GM19372 (cell line): ENCODE data around the gene DOCK9.

ENCODE experiments used
- ATAC-seq: cut with Tn5 transposase; IDR thresholded peaks from one replicate; pipeline ENCODE4 v1.9.1; 2021; ENCODE audit warnings: mild to moderate bottlenecking, low read depth, moderate library complexity; ENCODE audit not compliant: unreplicated experiment

Gene DOCK9

GRCh38 chr13:98892077-98892476 is 85.8 kb downstream of the DOCK9 start:
- ATAC-seq: no peak

GRCh38 chr13:98890925-98891324 is 86.9 kb downstream of the DOCK9 start:
- no peak for ATAC-seq

GRCh38 chr13:98890186-98890585 is 87.7 kb downstream of the DOCK9 start:
- ATAC-seq: no peak

GRCh38 chr13:98889419-98890085 is 88.3 kb downstream of the DOCK9 start:
- no peak for ATAC-seq

- no peak for ATAC-seq
These were observed 89.0 kb downstream of the DOCK9 start for GRCh38 chr13:98888890-98889279.

- no peak for ATAC-seq
These were observed 89.5 kb downstream of the DOCK9 start for GRCh38 chr13:98888222-98888889.

- ATAC-seq: no peak
These were observed 91.2 kb downstream of the DOCK9 start for GRCh38 chr13:98886587-98887230.

GRCh38 chr13:98885600-98885999 is 92.3 kb downstream of the DOCK9 start:
- ATAC-seq: no peak

- ATAC-seq: no peak
These were observed 93.9 kb downstream of the DOCK9 start for GRCh38 chr13:98883998-98884397.

GRCh38 chr13:98881390-98881789 is 96.5 kb downstream of the DOCK9 start:
- ATAC-seq: no peak

GRCh38 chr13:98880677-98881076 is 97.2 kb downstream of the DOCK9 start:
- no peak for ATAC-seq

- no peak for ATAC-seq
These were observed 97.9 kb downstream of the DOCK9 start for GRCh38 chr13:98879957-98880356.

- no peak for ATAC-seq
These were observed 98.7 kb downstream of the DOCK9 start for GRCh38 chr13:98879127-98879520.

GRCh38 chr13:98878486-98879126 is 99.3 kb downstream of the DOCK9 start:
- ATAC-seq: no peak

GRCh38 chr13:98877936-98878335 is 99.9 kb downstream of the DOCK9 start:
- ATAC-seq: no peak

- no peak for ATAC-seq
These were observed 100.4 kb downstream of the DOCK9 start for GRCh38 chr13:98877466-98877865.

GRCh38 chr13:98875146-98875729 is 102.6 kb downstream of the DOCK9 start:
- peak; percentile 96 for ATAC-seq

- no peak for ATAC-seq
These were observed 103.9 kb downstream of the DOCK9 start for GRCh38 chr13:98874029-98874397.

- no peak for ATAC-seq
These were observed 104.4 kb downstream of the DOCK9 start for GRCh38 chr13:98873377-98874028.

- ATAC-seq: no peak
These were observed 106.1 kb downstream of the DOCK9 start for GRCh38 chr13:98871727-98872126.
